ENCODE data around the gene DCAF17. TPM values are rescaled to one million over a fixed set of nuclear protein-coding genes. Genes with fewer than 3 reads are reported as not detected.

Gene DCAF17
- polyA plus RNA-seq, 5 donors, result 17.8 to 34.5 (median 32.5) TPM

Other genes starting within 250 kb of the DCAF17 start
- 10 to 100 TPM in 4 of 5 donors, 1 to 10 TPM in 1; 8.6 to 16.8 (median 16.1) TPM for gene METTL8, start 236 bp upstream of the DCAF17 start, polyA plus RNA-seq (ENCODE audit: insufficient read depth in 1 of 5, insufficient read length in 5 of 5, low replicate concordance in 1 of 5)
- gene CYBRD1, start 88.2 kb downstream of the DCAF17 start, polyA plus RNA-seq (ENCODE audit: insufficient read depth in 1 of 5, insufficient read length in 5 of 5, low replicate concordance in 1 of 5), result 100 to 1,000 TPM in 1 of 5 donors, 10 to 100 TPM in 4; 61.2 to 131 (median 92.9) TPM

Data from right lung (tissue), 5 donors.